ENCODE measurements around the gene CTAGE6. TPM values are rescaled to one million over a fixed set of nuclear protein-coding genes. Genes with fewer than 3 reads are reported as not detected.
"Not testable (repeated sequence)": the region's sequence is repeated elsewhere in the genome, so short reads cannot be mapped to it uniquely, and the experiment has no call there.

The CTAGE6 gene
- polyA plus RNA-seq (2013, experiment 1 of 2; ENCODE audit: insufficient read length) = not detected
- polyA plus RNA-seq (2013, experiment 2 of 2; ENCODE audit: insufficient read length) = not detected

DNA sequence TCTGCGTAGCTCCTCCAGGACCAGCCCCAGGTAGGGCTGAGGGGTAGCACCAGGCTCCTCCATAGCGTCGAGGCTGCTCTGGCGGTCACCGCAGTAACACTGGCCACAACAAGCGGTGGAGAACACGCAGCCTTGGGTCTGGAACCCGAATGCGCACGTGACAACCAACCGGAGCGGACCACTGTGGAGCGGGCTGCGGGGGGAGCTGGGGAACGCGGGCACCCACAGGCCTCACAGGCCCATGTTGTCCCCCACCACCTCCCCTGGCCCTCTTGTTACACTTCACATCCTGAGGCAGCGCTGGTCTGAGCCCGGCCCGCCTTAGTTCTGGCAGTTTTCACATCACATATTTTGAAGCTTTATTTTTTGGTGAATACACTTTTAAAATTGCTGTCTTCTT, at the start of gene CTAGE6:
TSS of gene CTAGE6 (minus strand) at position 101 of the 400 bp plus-strand sequence. CDS start at position 63, 38 bp downstream.
- DNase-seq = not testable (repeated sequence)

DNA sequence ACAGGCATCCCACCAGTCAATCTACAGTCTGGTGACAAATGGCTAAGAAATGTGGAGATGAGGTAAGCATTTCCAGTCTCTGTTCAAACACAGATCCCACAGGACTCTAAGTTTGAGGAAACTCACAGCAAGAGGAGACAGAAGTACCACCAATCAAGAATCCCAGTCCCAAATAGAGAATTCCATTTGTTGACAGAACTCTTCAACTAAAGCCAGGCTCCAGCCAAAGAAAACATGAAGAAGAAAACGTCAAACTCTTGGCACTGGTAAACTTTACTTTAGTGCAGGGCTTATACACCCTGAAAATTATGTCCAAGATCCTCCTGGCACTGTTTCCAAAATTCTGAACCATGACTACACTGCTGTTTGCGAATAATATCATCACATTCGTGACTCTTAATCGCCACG, 49.2 kb upstream of the CTAGE6 start:
- DNase-seq = not testable (repeated sequence)

- DNase-seq = not testable (repeated sequence)
Measured at GRCh38 chr7:143797896-143798290, 40.4 kb upstream of the CTAGE6 start.

DNA sequence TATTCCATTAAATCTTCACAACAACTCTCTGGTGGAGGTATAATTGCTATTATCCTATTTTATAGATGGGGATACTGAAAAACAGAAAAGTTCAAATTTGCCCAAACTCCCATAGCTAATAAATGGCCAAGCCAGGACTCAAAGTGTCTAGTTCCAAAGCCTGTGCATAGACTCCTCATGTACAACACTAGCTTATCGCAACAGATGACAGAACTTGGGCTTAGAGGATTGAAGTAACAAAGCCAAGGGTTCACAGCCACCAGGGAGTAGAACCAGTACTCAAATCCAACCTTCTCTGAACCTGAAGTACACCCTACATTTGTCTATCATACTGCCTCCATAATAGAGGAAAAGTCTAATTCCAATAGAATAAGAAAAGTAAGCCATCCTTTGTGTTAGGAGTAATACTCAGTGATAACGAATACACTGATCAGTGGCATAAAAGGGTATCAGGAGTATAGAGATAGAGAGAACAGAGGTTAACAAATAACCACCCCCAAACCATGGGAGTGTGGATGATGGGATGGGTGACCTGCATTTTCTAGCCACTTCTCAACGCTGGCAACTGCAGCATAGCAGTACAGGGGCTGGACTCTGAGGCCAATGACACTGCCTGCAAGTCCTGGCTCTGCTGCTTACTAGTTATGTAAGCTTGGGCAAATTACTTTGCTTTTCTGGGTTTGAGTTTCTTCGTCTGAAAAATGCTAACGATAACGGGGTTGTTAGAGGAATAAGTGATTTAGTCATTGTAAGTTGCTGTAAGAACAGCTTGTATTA, 39.8 kb upstream of the CTAGE6 start:
- not testable (repeated sequence) for DNase-seq

DNA sequence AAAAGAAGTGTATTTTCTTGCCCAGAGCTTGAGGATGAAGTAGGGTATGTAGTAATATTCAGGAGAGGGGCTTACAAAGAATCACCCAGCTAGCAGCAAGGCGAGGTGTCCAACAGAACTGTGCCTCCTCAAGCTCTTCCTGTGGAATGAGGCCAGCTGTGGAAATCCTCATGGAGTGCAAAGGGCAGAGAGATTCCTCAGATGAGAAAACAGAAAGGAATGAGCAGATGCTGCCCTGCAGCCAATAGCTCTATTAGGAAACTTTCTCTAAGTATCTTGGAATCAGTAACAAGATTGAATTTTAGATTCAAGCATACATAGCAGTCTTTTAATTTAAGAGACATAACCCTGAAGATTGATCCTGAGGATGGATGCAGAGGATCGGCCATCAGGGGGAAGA, 38.2 kb upstream of the CTAGE6 start:
- DNase-seq = not testable (repeated sequence)

DNA sequence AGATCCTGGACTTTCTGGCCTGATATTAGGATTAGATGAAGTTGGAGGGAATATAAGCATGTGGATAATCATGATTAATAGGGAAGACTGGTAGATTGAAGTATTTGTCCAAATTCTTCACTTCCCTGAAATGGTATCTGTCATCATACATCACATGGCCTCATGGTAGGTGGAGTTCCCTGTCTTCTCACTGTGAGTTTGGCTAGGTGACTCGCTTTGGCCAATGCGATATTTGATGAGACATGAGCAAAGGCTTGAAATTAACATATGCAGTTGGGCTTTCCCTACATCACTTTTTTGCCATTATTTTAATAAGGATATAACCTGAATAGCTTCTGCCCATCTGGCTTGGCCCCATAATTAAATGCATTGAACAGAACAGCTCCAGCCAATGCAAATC, 35.1 kb upstream of the CTAGE6 start:
- DNase-seq = not testable (repeated sequence)

GRCh38 chr7:143785415-143786182, 28.1 kb upstream of the CTAGE6 start:
- DNase-seq = not testable (repeated sequence)

GRCh38 chr7:143779591-143779990, 22.1 kb upstream of the CTAGE6 start:
- not testable (repeated sequence) for DNase-seq

DNA sequence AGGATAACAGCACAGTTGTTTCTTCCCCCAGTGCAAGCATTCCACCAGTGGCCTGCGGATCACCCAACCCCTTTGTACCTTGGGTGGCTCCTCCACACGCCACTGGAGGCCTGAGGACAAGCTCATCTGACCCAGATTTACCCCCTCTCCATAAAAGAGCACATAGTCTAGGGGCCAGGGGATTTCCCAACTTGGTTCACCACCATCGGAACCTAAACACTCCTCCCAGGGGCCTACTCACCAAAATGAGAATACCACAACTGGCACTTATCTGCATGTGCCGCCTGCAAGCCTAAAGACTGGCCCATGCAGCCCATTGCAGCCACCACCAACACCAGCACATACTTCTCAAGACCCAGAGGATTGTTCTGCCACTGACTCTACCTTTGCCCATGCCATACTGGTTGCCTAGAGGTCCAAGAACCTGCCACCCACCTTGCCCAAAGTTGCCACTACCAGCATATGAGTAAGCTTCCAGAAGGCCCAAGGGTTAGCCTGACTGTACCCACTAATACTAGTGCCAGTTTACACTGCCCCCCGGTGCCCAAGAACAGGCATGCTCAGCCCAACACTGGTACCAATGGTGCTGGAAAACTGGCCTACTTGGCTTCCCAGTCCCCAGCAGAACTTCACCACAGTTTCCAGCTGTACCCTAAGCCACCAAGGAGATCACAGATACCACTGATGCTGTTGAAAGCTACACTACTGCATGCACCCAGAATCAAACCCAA, 15.4 kb upstream of the CTAGE6 start:
- not testable (repeated sequence) for DNase-seq

GRCh38 chr7:143767531-143767930, 10.0 kb upstream of the CTAGE6 start:
- DNase-seq = not testable (repeated sequence)

DNA sequence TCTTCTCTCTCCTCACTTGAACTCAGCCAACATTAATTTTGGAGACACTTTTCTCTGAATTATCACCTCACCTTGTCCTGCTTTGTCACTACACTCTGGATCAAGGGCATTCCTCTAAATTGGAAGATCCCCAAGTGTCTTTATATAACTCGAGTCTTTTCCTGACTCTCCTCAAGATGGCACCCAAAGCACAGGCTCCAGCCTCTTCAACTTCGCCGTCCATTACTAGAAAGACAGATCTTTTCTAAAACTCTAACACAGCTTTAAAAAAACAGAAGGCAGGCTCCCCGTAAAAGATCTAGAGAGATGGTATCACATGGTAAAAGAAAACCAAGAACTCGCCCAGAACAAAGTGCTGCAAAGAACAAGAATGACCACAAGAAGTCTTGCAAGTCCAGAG, 8.2 kb upstream of the CTAGE6 start:
- DNase-seq = not testable (repeated sequence)

- not testable (repeated sequence) for DNase-seq
Measured at GRCh38 chr7:143763065-143763464, 5.6 kb upstream of the CTAGE6 start.

- not testable (repeated sequence) for DNase-seq
Measured at GRCh38 chr7:143745340-143745739, 12.2 kb downstream of the CTAGE6 start.

DNA sequence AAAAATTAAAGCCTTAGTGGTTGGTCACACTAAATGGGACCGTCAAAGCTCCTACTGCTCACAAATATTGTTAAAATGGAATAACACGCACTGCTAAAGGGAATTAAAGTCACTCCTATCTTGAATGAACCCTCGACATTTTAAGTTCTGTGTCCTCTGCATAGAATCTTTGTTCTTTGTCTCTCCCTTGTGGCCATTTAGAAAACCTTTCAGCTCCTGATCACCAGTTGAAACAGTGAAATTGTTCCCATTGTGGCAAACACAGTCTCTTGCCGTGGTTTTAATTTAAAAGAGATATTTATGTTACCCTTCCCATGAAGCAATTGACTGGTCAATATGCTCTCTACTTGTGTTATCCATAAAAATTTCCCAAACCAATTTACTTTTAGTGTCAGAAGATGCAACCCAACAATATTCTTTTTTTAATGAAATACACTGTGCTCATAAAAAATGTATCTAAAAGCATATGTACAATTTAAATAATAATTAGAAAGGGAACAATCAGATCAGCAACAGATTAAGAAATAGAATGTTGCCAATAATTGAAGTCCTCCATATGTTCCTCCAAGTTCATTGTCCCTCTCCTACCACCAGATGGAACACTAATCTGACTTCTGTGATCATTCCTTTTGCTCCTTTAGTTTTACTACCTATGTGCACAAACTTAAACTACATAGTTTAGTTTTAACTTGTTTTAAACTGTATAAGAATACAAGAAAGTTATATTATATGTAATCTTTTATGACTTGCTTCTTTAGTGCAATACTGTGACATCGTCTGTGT, 20.3 kb downstream of the CTAGE6 start:
- DNase-seq = peak; percentile 43

GRCh38 chr7:143735962-143736361, 21.5 kb downstream of the CTAGE6 start:
- DNase-seq = no peak

GRCh38 chr7:143733876-143734275, 23.6 kb downstream of the CTAGE6 start:
- no peak for DNase-seq

DNA sequence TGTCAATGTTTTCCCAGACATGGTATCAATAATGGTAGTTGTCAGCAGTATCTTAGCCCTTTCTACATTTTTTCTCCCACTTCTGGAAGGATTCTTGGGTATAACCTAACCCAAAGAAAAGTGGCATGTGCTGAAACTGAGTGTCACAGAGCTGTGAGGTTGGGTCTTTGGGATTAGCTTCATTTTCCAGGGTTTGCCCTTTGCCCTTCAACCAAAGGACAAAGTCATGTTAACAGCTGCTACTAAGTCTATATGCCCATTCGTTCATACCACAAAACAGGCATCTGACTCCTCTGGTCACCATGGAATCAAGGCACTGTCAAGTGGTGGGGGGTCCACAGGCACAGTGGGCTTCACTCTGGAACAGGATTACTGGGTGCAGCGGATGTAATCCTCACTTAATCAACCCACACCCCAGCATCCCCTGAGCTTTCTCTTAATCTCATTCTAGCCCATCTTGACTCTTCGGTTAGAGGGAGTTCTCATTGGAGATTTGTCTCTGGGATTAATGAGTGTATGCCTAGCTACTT, 29.1 kb downstream of the CTAGE6 start:
- DNase-seq = no peak

- not testable (repeated sequence) for DNase-seq
Measured at GRCh38 chr7:143727561-143727960, 29.9 kb downstream of the CTAGE6 start.

DNA sequence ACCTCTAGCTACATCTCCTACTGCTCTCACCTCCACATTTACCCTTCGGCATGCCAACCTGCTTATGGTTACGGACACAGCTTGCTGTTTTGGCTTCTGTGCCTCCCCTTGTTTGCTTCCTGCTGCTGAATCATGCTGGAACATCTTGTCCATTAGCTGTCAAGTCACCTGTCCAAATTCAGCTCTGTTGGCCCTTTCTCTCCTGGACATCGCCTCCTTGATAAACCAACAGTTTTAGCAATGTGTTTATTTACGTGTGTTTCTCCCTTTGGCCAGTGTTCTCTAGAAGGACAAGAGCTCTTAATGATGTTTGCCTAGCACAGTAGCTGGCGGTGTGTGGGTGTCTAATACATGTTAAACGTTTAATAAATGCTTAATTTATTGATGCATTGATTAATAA, 31.4 kb downstream of the CTAGE6 start:
- DNase-seq = not testable (repeated sequence)

DNA sequence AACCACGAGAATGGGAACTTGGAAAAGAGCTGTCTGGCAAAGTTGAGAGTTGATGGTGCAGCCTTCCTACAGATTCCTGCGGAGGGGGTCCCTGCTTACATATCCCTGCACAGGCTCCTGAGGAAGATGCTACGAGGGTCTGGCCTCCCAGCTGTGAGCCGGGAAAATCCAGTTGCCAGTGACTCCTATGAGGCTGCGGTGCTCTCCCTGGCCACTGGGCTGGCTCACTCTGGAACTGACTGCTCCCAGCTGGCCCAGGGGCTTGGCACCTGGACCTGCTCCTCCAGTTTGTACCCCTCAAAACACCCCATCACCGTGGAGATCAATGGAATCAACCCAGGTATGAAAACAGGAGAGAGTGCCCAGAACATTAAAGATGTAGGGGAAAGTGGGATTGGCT, 37.2 kb downstream of the CTAGE6 start:
- DNase-seq = not testable (repeated sequence)

GRCh38 chr7:143715543-143716193, 41.8 kb downstream of the CTAGE6 start:
- DNase-seq = not testable (repeated sequence)
